ENCODE measurements around the gene LEKR1.
"Not testable (repeated sequence)": the region's sequence is repeated elsewhere in the genome, so short reads cannot be mapped to it uniquely, and the experiment has no call there.

The LEKR1 gene

DNA sequence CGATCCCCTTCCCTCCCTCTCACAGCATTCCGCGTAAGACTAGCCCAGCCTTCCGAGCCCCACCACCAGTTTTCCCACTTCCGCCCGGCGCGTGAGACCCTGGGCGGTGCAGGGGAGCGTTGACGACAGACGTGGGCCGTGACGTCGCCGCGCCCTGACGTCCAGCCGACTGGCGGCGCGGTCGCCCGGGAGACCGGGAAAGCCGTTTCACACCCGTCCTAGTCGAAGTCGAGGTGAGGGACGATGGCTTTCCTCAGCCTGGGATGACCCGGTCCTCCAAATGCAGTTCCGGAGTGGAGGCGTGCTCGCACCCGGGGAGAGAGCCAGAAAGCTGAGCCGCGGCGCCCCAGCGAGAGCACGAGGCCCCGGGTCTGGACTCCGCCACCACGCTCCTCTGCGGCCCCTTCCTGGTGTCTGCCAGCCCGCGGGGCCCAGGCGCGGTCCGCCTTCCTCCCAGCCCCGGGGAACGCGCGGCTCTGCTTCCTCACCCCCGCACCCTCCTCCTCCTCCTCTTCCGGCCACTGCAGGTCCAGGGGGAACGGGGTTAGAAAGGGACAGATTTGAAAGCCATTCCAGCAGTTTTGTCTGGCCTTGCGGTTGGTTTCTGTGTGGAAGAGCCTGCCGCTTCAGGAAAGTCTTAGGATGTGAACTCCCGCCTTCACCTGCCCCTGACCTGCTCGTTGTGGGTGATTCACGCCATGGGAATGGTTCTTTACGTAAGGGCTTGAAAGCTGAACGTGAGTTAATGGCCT is at the start of gene LEKR1:
Gene LEKR1 (plus strand): TSS at position 210 of the 752 bp plus-strand sequence. CDS start 2,977 bp downstream, outside the sequence.
- DNase-seq (ENCODE audit: low spot score), result peak; percentile 53

DNA sequence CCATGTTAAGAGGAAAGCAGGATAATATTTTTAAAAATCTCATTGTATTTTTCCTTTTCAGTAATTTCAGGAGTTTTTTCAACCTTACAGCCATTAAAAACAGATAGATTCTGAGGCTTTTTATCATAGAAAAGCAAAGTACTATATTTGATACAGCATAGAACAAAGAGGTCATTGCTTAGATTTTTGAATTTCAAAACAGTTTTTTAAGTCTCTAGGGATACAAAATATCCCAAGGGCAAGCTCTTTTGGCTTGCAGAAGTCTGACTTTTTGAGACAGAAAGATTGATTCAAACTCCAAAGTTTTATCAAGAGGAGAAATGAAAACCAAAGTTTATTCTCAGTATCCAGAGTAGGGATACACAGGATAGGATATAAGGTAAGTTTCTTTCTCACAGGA is 49.3 kb upstream of the LEKR1 start:
- DNase-seq (ENCODE audit: low spot score), result no peak

DNA sequence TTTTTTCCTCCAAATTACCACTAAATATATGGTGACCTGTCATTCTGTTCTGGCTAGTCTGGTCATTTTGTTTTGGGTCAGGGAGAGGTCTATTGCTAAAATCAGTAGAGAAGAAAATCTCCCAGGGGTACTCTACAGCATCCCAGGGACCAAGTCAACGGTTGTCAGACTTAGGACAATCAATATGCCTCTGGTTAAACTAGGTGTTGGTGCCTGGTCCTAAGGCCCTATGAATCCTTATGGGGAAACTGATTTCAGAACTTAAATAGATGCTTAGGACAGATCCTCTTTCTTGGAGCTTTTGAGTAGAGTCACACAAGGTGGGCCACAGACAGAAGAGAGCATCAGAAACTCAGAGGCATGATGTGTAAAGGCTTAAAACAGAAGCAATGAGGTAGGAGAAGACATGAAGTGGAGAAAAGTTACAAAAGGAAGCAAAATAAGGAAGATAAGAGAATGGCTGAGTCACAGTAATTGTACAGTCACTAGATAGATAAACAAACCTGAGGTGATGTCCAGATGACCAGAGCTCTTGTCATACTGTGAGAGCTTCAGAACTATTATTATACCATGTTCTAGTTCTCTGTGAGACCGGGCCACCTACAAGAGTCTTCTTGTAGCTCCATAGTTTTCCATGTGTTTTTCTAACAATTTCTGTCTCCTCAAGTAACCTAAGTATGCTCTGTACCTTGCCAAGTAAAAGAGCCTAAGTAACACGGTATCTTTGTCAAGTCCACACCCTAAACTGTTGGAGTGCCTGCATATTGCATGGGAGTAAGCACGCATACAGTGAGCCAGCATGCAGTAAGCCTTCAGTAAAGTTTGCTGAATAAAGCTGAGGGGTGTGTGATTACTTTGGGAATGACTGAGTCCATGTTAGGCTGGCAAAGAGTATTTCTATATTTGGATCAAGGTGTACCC is 44.6 kb upstream of the LEKR1 start:
- no peak for DNase-seq (ENCODE audit: low spot score)

DNA sequence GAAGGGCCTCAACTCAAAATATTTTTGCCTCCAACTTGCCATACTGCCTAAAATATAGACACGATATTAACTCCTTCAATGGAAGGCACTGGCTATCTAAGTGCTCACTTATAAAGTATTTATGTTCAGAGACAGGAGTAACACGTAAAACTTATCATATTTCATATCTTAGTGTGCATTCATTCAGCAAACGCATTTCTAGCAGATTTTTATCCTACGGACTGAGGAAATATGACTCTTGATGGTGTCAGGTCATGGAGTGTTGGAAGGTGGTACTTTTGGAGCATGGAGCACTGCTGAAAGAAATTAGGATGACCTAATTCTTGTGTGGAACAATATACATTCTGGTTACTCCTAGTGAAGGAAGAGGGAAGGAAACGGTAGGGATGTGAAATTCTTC is 43.8 kb upstream of the LEKR1 start:
- DNase-seq (ENCODE audit: low spot score), result no peak

DNA sequence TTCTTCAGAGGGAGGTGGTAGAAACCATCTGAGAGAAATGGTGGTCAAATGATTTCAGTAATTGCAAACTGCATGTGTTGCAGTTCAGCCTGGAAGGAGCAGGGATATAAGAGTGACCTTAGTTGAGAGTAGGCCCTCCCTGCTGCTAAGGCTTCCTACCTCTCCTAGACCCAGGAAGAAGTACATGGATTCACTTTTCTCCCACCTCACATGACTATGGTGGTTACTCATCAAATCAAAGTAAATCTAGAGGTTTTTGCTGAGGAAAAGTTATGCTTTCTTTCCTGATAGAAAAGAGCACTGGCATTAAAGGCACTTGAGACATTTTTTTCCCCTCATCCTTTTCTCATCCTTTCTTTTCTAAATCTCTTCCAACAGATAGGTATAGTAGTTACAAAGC is 43.2 kb upstream of the LEKR1 start:
- DNase-seq (ENCODE audit: low spot score), result no peak

DNA sequence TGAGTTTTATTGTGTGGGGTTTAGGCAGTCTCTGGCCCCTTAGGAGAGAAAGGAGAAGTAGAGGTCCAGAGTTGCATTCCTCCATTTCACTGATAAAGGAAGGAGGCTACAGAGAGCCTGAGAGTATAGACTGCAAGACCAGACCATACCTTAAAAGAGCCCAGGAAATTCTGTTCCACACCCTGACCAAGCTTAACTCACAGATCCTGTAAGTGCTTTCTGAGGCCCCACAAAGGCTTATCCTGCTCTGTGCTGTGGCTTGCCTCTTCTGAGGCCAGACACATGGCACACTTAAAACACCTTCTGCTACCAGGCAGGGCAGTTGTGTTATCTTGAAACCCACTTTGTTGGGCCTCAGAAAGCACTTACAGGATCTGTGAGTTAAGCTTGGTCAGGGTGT is 39.2 kb upstream of the LEKR1 start:
- no peak for DNase-seq (ENCODE audit: low spot score)

DNA sequence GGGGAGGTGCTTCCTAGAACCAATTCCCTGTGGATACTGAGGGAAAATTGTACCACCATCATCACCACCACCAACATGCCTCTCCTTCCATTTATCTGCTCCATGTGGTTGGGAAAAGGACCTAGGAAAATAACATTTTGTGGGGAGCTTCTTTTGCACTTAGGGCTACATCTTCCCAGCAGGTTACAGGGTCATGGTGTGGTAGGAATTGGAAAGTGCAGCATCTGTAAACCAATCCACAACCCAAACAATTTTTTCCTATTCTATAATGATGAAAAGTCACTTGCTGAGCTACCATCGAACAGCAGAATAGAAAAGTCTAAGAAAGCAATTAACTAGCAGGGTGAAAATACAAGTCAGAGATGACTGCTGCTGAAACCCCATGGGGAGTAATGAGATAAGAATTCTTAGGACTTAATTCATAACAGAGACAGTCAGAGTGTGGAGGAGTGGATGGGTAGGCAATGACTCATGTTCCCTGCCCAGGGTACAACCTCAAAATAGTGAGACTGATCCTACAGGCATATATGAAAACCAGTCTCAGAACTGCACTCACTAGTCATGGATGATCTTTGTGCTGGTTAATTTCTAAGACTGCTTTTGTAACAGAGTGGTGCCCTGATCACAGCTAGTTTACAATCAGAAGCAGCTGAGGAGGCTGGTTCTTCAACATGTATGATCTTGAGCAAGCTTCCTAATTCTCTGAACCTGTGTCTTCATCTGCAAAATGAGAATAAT is 38.1 kb upstream of the LEKR1 start:
- DNase-seq (ENCODE audit: low spot score), result no peak

DNA sequence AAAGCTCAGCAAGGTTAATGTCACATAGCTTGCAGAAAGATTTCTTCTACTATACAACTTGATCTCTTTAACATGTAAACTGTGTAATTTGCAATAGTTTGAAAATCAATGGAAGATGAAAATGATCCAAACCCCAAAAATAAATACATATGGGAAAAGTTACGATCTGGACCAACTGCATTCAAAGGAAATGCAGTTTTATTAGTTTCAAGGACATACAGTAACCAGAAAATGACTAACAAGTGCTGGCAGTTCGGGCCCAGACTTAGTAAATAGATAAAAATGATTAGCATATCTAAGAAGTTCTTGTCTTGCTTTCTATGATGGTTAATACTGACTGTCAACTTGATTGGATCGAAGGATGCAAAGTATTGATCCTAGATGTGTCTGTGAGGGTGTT is 37.3 kb upstream of the LEKR1 start:
- DNase-seq (ENCODE audit: low spot score), result no peak

DNA sequence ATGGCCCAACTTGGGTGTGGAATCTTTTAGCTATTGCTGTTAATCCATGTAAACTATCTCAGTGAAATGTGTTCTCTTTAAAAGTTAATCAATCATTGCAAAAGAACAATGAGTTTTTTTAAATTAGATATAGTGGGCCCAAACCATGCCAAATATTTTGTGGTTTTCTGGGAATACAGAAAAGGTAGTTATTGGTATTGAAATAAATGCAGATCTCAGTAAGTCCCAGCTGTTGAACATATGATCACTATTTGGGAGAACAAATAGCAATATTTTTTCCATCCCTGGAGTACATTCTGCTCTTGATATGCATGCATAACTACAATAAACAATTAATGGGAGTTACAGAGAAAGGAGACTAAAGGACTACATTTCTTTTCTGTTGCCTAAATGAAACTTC is 36.0 kb upstream of the LEKR1 start:
- no peak for DNase-seq (ENCODE audit: low spot score)

DNA sequence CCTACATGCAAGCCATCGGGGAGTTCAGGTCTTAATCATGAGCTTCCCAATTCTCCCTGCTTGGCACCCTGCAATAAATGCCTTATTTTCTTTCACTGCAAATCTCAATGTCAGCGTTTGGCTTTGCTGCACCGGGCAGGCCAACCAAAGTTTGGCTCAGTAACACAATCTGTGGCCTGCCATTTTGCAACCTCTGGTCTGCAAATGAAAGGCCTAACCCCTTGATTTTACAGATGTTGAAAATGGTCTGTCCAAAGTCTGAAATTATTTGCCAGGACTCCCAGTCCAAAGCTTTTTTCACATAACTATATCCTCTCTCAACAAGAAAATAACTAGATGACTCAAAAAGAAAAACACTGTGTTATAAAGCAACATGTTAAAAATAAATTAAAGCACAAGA is 34.0 kb upstream of the LEKR1 start:
- no peak for DNase-seq (ENCODE audit: low spot score)

DNA sequence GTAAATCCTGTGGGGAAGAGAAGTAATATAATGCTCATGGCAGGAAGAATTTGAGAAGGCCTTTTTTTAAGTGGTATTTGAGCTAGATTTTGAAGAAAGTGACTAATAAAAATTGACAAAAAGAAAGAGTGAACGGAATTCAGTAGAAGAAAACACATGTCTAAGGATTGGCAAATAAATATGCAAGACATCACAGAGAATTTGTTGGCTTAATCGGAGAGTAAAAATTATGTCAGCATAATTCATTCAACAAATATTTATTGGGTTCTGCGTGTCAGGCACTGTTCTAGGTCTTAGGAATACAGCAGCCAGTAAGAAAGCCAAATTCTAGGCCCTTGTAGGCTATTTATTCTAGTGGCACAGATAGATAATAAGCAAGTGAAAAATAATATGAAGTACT is 33.6 kb upstream of the LEKR1 start:
- no peak for DNase-seq (ENCODE audit: low spot score)

DNA sequence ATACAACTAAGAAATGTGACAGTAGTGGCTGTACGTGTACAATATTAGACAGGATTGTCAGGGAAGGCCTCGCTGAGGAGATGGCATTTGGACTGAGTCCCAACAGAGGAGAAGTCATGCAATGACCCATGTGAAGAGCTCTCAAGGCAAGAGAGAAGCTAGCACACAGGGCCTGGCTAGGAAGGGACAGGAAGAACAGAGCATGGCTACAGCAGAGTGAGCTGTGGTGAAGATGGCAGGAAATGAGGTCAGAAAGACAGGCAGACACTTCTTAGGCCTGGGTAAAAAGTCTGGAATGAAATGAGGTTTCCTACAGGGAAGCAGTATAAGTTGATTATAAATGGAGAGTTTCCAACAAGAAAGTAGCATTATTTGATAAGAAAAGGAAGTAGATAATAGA is 33.2 kb upstream of the LEKR1 start:
- no peak for DNase-seq (ENCODE audit: low spot score)

DNA sequence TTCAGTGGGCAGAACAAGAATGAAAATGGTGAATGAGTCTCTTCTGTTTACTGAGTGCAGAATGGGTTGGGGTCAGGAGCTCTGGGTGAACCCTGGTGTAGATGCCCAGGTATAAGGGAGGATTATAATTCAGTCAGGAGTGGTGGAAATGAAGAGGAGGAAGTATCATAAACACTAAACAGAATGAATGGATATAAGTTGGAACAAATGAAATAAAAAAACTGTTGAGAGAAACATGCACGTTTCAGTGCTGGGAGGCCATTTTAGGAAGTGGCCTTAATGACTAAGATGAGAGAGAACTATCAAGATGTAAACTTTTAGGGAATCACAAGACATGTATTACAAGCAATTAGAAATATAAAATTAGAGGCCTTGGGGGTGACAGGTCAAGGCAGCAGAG is 32.8 kb upstream of the LEKR1 start:
- DNase-seq (ENCODE audit: low spot score), result no peak

DNA sequence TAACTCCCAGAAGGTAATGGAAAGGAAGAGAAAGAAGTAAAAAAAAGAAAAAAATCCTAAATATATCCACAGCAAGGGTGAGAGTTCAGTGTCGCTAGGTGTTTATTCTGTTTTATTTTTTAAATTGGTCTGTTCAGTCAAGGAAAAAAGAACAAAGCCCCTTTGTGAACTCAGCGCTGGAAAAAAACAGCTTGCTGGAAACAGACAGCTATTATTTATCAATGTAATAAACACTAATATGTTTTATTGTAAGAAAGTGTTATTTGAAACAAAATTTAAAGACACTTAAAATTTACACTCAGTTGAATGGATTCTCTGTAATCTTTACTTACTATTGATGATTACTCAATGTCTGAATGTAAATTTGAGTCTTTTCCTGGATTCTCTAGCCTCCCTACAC is 32.3 kb upstream of the LEKR1 start:
- DNase-seq (ENCODE audit: low spot score), result no peak

DNA sequence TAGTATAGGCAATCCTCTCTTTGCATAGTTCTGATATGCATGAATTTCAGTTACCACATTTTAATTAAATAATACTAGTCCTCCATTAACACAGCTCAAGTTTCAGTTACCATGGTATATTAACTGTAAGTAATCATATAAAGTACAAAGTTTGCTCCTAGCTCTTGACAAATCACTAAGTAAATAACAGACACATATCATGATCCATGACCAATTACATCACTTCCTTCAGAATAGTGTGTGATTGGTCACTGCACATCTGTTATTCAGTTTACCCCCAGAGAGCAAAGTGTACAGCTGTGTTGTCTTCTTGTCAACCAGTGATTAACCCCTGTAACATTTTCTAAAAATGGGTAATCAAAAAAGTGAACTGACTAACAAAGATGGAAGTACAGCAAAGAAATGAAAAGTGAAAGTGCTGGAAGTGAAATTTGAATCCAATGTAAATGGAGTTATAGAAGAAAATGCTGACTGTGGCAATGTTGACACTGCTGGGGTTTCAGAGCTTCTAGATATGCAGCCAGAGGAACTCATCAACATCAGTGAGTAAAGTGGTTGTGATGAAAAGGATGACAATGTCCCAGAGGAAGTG is 30.2 kb upstream of the LEKR1 start:
- no peak for DNase-seq (ENCODE audit: low spot score)

DNA sequence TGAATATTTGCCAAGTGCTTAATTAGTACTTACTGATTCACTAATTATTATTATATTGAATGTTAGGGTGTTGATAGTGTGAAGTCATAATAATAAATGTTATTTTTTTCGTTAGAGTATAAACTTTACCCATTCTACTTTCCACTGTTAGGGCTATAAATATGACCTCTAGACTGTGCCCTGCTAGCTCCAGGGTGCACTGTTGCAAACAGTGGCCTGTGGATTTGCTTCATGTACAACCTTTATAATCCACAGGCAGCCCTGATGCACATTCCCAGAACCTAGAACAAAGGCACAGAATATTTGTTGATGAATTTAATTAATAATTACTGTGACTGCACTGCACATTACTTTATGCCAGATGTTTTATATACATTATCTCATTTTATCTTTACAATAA is 28.8 kb upstream of the LEKR1 start:
- no peak for DNase-seq (ENCODE audit: low spot score)

DNA sequence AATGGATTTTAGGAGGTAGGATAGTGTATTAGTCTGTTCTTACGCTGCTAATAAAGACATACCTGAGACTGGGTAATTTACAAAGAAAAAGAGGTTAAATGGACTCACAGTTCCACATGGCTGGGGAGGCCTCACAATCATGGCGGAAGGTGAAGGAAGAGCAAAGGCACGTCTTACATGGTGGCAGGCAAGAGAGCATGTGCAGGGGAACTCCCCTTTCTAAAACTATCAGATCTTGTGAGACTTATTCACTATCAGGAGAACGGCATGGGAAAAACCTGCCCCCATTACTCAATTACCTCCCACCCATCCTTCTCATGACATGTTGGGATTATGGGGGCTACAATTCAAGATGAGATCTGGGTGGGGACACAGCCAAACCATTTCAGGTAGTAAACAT is 25.9 kb upstream of the LEKR1 start:
- DNase-seq (ENCODE audit: low spot score), result not testable (repeated sequence)

DNA sequence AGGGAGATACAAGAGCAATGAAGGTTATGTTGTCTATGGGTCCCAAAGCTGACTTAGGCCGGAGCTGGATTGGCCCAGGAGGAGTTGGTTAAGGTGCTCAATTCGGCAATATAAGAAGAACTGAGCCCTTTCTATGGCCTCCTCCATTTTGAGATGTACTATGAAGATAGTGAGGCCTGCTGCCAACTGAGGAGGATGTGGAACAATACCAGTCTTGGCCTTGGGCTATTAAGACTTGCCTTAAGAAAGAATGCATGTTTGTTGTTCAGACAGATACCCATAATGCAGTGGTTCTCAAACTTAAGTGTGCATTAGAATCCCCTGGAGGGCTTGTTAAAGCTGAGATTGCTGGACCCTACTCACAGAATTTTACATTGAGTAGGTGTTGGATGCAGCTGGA is 24.4 kb upstream of the LEKR1 start:
- DNase-seq (ENCODE audit: low spot score), result no peak

DNA sequence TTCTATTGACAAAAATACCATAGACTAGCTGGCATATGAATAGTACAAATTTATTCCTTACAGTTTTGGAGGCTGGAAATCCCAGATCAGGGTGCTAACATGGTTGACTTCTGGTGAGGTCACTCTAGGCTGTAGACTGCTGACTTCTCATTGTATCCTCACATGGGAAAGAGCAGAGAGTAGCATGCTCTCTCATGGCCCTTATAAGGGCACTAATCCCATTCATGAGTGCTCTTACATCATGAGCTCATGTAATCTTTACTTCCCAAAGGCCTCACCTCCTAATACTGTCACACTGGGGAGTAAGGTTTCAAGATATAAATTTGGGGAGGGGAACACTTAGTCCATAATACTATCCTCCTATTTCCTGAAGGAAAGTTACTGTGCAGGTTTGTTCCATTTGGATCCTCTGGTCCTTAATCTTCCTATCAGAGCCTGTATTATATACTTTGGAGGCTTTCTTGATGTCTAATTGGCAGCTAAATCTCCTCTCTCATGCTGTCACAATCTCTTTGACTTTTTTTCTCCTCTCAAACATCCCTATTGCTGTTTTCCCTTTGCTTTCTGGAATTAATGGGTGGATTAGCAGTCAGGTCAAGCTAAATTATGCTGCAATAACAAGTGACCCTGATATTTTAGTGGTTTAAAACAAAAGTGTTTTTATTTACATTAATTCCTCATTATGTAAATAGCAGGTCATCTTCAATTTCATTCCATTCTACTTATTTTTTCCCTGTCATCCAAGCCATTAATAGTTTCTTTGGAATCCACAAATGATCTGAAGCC is 23.1 kb upstream of the LEKR1 start:
- DNase-seq (ENCODE audit: low spot score), result no peak

DNA sequence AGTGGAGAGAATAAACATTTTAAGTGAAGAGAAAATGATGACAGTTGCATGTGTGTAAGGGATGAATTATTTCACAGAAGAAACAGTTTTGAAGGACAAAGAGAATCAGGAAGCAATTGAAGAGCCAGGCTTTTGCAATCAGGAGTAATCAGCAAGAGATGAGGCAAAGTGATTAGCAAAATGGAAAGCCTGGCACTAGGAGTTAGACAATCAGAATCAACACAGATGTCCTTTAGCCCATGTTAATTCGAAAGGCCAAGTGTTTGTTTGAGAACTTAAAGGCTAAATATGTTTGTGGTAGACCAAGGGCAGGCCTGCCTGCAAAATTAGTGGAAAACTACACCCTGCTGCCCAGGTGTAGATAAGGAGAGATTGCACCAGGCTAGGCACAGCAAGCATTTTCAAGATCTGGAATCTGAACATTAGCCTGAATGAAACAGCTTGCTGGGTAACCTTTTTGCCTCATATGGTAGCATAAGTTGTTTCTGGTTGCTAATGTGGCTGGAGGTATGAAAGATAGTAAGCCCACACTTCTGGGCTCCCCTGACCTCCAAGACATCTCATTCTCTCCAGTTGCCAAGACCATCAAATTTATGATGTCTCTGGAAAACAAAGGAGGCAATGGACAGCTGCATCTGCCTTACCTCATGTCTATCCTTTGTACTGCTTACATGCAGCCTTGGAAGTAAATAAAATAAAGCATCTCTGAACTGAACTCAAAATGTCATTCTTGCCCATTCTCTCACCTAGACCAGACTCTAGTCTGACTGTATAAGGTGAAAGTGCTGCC is 22.0 kb upstream of the LEKR1 start:
- DNase-seq (ENCODE audit: low spot score), result no peak

DNA sequence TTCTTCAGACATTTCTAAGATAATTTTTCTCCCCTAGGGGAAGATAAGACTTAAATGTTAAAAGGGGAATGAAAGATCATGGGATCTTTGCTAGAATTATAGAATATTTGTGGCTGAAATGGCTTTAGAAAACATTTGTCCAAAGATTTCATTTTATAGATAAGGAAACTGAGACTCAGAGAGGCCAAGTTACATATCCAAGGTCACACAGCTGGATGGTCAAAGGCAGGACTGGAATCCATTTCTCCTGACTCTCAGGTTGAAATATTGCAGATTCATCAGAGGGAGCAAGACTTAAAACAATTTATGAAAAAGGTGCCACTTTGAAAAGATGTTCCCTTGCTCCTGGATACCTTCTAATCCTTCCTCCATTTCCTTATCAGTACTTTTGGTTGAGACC is 19.5 kb upstream of the LEKR1 start:
- no peak for DNase-seq (ENCODE audit: low spot score)

Data from CD4-positive, alpha-beta T cell treated with Interleukin-15 for 4 hours (primary cell).